ENCODE measurements around the gene BSCL2.
"Not testable (repeated sequence)": the region's sequence is repeated elsewhere in the genome, so short reads cannot be mapped to it uniquely, and the experiment has no call there.

BSCL2 gene

DNA sequence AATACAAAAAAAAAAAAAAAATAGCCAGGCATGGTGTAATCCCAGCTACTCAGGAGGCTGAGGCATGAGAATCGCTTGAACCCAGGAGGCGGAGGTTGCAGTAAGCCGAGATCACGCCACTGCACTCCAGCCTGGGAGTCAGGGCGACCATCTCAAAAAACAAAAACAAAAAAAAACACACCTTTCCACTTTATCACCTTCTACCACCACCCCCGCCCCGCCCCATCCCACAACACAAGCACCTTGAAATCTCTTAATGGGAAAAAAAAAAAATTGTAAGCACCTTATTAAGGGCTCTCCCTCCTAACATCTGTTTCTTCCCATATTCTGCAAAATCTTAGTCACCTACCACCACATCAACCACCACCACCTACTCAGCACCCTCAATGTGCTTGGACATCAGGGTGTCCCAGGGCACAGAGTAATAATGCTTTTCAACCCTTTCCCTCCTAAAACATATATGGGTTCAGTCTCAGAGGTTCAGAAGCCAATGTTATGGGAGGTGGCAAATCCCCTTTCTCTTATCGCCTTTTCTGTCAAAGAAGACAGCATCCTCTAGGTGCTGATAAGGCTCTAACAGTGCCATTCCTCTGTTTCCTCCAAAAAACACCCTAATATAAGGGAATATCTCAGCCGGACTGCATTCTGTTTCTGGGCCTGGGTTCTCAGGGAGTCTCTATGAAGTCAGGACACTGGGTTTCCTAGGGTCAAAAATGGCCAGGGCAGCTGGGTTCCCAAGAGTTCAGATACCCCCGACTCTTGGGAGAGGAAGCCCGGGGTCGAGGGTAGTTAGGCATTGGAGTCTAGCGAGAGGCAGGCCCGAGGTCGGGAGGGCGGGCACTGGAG is 54.8 kb downstream of the BSCL2 start:
- DNase-seq (ENCODE audit: low read depth), result no peak
- TF ChIP-seq, protein P1, sequence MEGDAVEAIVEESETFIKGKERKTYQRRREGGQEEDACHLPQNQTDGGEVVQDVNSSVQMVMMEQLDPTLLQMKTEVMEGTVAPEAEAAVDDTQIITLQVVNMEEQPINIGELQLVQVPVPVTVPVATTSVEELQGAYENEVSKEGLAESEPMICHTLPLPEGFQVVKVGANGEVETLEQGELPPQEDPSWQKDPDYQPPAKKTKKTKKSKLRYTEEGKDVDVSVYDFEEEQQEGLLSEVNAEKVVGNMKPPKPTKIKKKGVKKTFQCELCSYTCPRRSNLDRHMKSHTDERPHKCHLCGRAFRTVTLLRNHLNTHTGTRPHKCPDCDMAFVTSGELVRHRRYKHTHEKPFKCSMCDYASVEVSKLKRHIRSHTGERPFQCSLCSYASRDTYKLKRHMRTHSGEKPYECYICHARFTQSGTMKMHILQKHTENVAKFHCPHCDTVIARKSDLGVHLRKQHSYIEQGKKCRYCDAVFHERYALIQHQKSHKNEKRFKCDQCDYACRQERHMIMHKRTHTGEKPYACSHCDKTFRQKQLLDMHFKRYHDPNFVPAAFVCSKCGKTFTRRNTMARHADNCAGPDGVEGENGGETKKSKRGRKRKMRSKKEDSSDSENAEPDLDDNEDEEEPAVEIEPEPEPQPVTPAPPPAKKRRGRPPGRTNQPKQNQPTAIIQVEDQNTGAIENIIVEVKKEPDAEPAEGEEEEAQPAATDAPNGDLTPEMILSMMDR (IDR thresholded peaks at IDR 0.05; ENCODE audit: low read length, missing control alignments), result no peak
- H3K4me3 ChIP-seq (replicated peaks; ENCODE audit: low read depth, low read length), result peak overlapping the region; percentile 92

DNA sequence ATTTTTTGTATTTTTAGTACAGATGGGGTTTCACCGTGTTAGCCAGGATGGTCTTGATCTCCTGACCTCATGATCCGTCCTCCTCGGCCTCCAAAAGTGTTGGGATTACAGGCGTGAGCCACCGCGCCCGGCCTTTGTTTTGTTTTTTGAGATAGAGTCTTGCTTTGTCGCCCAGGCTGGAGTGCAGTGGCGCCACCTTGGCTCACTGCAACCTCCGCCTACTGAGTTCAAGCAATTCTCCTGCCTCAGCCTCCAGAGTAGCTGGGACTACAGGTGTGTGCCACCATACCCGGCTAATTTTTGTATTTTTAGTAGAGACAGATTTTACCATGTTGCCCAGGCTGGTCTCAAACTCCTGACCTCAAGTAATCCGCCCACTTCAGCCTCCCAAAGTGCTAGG is 56.9 kb downstream of the BSCL2 start:
- DNase-seq (ENCODE audit: low read depth); H3K4me3 ChIP-seq (replicated peaks; ENCODE audit: low read depth, low read length): not testable (repeated sequence)

- TF ChIP-seq, protein P1 (IDR thresholded peaks at IDR 0.05; ENCODE audit: low read length, missing control alignments), result no peak
- DNase-seq (ENCODE audit: low read depth), result no peak
- H3K4me3 ChIP-seq (replicated peaks; ENCODE audit: low read depth, low read length), result no peak overlapping the region
Measured at GRCh38 chr11:62649486-62649885, 57.7 kb downstream of the BSCL2 start.

DNA sequence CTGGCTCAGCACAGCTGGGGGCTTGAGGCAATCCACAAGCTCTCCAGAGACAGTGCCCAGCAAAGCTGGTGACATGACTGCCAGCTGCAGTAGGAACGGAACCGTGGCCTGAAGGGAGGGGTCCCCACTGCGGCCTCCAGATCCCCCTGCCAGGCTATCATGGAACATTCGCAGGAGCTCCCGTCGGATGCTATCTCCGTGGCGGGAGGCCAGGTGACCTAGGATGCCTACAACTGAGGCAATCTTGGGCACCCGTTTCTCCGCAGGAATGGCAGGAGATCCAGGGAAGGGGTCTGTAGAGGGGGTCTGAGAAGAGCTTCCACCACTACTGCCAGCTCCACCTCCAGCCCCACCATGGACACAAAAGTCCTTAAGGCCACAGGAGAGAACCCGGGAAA is 58.3 kb downstream of the BSCL2 start:
- TF ChIP-seq, protein P1 (IDR thresholded peaks at IDR 0.05; ENCODE audit: low read length, missing control alignments), result no peak
- no peak overlapping the region for H3K4me3 ChIP-seq (replicated peaks; ENCODE audit: low read depth, low read length)
- no peak for DNase-seq (ENCODE audit: low read depth)

GRCh38 chr11:62648185-62648966 is 58.8 kb downstream of the BSCL2 start:
- TF ChIP-seq, protein P1 (IDR thresholded peaks at IDR 0.05; ENCODE audit: low read length, missing control alignments), result no peak
- H3K4me3 ChIP-seq (replicated peaks; ENCODE audit: low read depth, low read length), result no peak overlapping the region
- DNase-seq (ENCODE audit: low read depth), result no peak

- no peak for DNase-seq (ENCODE audit: low read depth)
- TF ChIP-seq, protein P1 (IDR thresholded peaks at IDR 0.05; ENCODE audit: low read length, missing control alignments), result no peak
- H3K4me3 ChIP-seq (replicated peaks; ENCODE audit: low read depth, low read length), result no peak overlapping the region
Measured at GRCh38 chr11:62647609-62648005, 59.6 kb downstream of the BSCL2 start.

GRCh38 chr11:62646825-62647608 is 60.2 kb downstream of the BSCL2 start:
- TF ChIP-seq, protein P1 (IDR thresholded peaks at IDR 0.05; ENCODE audit: low read length, missing control alignments), result no peak
- no peak overlapping the region for H3K4me3 ChIP-seq (replicated peaks; ENCODE audit: low read depth, low read length)
- no peak for DNase-seq (ENCODE audit: low read depth)

All from fibroblast of pulmonary artery (primary cell).